Natural killer cell treated with Interleukin-12 subunit alpha and Interleukin-12 subunit beta and Interleukin-15 and Interleukin-18, amount 100 ng/mL, for 72 hours (primary cell): ENCODE measurements around the gene ARMC9. TPM values are rescaled to one million over a fixed set of nuclear protein-coding genes. Genes with fewer than 3 reads are reported as not detected.
A peak's percentile ranks its signal among the peaks of the same experiment; 100 is the strongest.

Source experiments
- ATAC-seq, 2 donors: fragments of 150-1000 bp; cut with Tn5 transposase in 1 of 2; sonication (Bioruptor Pico), chemical (Tn5 transposase) in 1 of 2; 2 replicates each; pipeline ENCODE4 v1.10.0; 2021
- DNase-seq: peaks from one replicate; pipeline ENCODE4 v3.0.0; 2022; ENCODE audit warnings: low spot score
- H3K27ac Mint-ChIP-seq, 2 donors: 1 replicate in 1 of 2; 2 replicates in 1 of 2; pipeline ENCODE4 v1.8.0; 2022; ENCODE audit warnings: mixed read lengths in 2 of 2, mild to moderate bottlenecking in 1 of 2, moderate library complexity in 1 of 2
- H3K27me3 Mint-ChIP-seq, 2 donors: 1 replicate in 1 of 2; 2 replicates in 1 of 2; pipeline ENCODE4 v1.8.0; 2022; ENCODE audit warnings: mixed read lengths in 2 of 2
- H3K36me3 Mint-ChIP-seq: one replicate; pipeline ENCODE4 v1.8.0; 2022; ENCODE audit warnings: mixed read lengths
- H3K4me1 Mint-ChIP-seq, 2 donors: 1 replicate in 1 of 2; 2 replicates in 1 of 2; pipeline ENCODE4 v1.8.0; 2022; ENCODE audit warnings: low read depth in 2 of 2, mixed read lengths in 2 of 2, mild to moderate bottlenecking in 1 of 2
- H3K4me3 Mint-ChIP-seq: one replicate; pipeline ENCODE4 v1.8.0; 2022; ENCODE audit warnings: mixed read lengths
- H3K9me3 Mint-ChIP-seq: 2 replicates; pipeline ENCODE4 v1.8.0; 2022; ENCODE audit warnings: mixed read lengths
- total RNA-seq, 2 donors: library from RNA; stranded (reverse); gene quantifications; one replicate each; pipeline ENCODE4 v1.2.3, GENCODE V29; 2022

ARMC9 gene
- total RNA-seq, 2 donors from 2014 or later = 2.5 to 4.8 TPM

DNA sequence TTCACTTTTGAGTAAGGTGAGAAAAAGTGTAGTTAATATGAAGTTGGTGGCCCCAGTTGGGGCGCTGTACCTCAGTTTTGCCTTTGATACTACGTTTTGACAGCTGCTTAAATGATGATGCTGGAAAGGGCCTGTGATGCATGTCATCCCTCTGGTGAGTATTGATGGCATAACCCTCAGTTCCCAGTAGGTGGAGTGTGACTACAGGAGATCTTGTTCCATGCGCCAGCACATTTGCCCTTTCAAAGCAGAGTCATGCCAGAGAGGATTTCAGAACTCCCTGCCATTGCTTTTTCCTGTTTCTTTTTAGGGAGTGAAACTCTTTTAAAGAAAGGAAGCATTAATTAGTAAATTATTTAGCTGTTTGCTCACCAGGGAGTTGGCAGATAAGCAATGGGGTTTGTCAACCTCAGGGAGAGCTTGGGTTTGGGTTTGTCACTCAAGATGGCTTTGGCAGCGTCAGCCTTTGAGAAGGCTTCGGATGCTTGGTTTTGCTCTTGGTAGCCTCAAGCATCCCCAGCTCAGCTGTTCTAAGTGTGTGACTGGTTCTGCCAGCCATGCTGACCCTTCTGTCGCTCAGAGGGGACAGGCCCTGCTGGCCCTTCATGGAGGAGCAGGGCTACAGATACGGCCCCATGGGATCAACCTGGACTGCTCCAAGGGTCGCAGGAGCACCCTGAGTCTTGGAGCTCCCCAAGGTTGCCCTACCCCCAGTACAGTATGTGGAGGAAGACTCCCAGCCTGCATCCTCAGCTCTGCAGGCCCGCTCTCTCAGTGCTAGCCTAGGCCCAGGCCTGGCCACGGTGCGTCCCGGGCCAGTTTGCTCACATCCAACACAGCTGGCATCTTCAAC lies 29.1 kb downstream of the ARMC9 start:
- Mint-ChIP-seq H3K4me1 (peaks cover under 1 to 2% of the 10 kb centered on the region in 2 donors), H3K9me3 (no peaks in the 10 kb centered on the region), H3K36me3 (no peaks in the 10 kb centered on the region), H3K27ac (no peak overlapping the region), H3K27me3 (no peaks in the 10 kb centered on the region), H3K4me3 (no peak overlapping the region)
- no peak for DNase-seq
- peak; percentile 82 to 87 for ATAC-seq

DNA sequence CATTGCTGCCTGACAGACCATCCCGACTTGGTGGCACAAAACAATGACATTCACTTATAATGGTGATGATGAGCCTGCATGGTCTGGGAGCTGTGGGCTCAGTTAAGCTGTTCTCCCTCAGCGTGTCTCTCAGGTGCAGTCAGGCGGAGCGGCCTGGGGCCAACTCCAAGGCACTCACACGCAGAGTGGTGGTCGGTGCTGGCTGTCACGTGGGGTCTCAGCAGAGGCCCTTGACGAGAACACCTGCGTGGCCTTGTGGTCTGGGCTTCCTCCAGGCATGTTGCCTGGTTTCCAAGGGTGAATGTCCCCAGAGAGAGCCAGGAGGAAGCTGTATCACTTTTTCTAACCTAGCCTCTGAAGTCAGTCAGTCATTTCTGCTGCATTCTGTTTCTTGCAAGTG lies 29.8 kb downstream of the ARMC9 start:
- H3K36me3 Mint-ChIP-seq = no peaks in the 10 kb centered on the region
- ATAC-seq (no peak), DNase-seq (no peak)
- no peaks in the 10 kb centered on the region for H3K4me1 Mint-ChIP-seq
- no peaks in the 10 kb centered on the region for H3K27me3 Mint-ChIP-seq
- H3K27ac Mint-ChIP-seq = no peak overlapping the region
- no peak overlapping the region for H3K4me3 Mint-ChIP-seq
- H3K9me3 Mint-ChIP-seq = no peaks in the 10 kb centered on the region

DNA sequence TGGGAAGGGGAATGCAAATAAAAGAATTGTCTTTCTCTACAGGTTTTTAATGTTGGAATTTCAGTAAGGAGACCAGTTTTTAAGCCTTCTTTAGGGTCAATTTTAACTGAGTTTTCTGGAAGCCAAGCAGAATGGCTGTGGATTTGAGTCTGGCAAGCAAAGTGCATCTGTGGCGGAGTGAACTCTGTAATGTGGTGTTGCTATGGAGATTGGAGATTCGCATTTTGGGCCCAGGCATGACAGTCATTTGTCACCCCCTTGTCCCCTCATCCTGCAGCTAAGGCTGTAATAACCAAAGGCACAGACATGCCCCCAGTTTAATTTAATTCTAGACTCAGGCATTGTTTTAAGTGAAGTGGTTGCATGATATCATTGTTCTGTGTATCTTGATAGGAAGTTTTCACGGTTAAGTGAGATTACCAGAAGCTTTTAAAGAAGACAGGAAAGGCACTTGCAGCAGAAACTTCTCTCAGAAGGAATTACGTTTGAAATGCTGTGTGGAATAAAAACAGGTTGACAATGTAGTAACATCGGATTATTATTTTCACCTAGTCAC lies 30.6 kb downstream of the ARMC9 start:
- no peaks in the 10 kb centered on the region for H3K36me3 Mint-ChIP-seq
- H3K27me3 Mint-ChIP-seq = no peaks in the 10 kb centered on the region
- no peak overlapping the region for H3K27ac Mint-ChIP-seq
- no peak for ATAC-seq
- H3K9me3 Mint-ChIP-seq = no peaks in the 10 kb centered on the region
- no peak overlapping the region for H3K4me3 Mint-ChIP-seq
- no peak for DNase-seq
- H3K4me1 Mint-ChIP-seq = no peaks in the 10 kb centered on the region

DNA sequence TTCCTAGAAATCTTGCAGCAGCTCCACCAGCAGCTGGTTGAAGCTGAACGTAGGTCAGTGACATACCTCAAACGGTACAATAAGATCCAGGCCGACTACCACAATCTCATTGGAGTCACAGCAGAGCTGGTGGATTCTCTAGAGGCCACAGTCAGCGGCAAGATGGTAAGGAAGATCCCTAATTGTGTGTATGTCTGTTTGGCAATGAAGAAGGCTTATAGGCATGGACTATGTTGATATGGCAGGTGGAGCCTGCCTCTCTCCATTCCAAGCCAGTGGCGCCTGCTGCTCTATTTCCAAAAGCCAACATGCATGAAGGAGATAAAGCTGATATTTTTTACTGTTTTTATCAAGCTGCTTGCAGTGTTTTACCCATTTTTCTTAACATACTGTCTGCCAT lies 36.8 kb downstream of the ARMC9 start:
- no peaks in the 10 kb centered on the region for H3K9me3 Mint-ChIP-seq
- no peaks in the 10 kb centered on the region for H3K27me3 Mint-ChIP-seq
- no peaks in the 10 kb centered on the region for H3K4me1 Mint-ChIP-seq
- no peak overlapping the region for H3K4me3 Mint-ChIP-seq
- no peak for DNase-seq
- no peak for ATAC-seq
- no peak overlapping the region for H3K27ac Mint-ChIP-seq
- H3K36me3 Mint-ChIP-seq = no peaks in the 10 kb centered on the region

DNA sequence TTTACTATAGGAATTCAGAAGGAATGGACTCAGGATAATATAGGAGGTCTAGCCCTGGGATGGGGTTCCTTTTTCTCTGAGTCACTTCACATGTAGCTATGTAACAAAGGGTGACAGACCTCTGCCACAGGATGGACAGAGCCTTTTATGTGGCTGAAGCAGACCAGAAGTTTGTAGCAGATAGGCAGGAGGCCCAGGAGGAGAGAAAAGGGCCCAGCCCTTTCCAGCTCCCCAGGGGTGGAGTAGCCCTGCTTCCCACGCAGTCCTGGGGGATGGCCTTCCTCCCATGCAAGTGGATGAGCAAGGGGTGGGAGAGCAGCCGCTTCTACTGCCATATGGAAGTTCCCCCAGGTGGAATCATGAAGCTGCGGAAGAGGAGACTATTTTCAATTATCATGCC lies 40.3 kb downstream of the ARMC9 start:
- ATAC-seq (no peak), DNase-seq (no peak)
- no peak overlapping the region for H3K4me3 Mint-ChIP-seq
- H3K4me1 Mint-ChIP-seq = no peaks in the 10 kb centered on the region
- no peaks in the 10 kb centered on the region for H3K36me3 Mint-ChIP-seq
- no peaks in the 10 kb centered on the region for H3K9me3 Mint-ChIP-seq
- no peak overlapping the region for H3K27ac Mint-ChIP-seq
- H3K27me3 Mint-ChIP-seq = no peaks in the 10 kb centered on the region

DNA sequence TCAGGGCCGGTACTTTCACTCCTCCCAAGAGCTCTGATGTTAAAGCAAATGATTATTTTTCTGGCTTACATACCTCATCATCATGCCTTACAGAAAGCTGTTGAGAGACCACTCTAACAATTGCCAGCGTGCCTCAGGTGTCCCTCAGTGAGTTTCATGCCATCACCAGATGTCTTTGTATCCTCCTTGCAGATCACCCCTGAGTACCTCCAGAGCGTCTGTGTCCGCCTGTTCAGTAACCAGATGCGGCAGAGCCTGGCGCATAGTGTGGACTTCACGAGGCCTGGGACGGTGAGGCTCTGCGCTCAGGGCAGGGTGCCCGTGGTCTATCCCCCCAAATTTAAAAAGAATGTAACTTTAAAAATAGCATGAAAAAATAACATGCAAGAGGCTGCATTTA lies 41.3 kb downstream of the ARMC9 start:
- no peak overlapping the region for H3K27ac Mint-ChIP-seq
- H3K4me1 Mint-ChIP-seq = no peaks in the 10 kb centered on the region
- no peaks in the 10 kb centered on the region for H3K27me3 Mint-ChIP-seq
- no peak for ATAC-seq
- H3K4me3 Mint-ChIP-seq = no peak overlapping the region
- H3K36me3 Mint-ChIP-seq = no peaks in the 10 kb centered on the region
- DNase-seq = no peak
- no peaks in the 10 kb centered on the region for H3K9me3 Mint-ChIP-seq

DNA sequence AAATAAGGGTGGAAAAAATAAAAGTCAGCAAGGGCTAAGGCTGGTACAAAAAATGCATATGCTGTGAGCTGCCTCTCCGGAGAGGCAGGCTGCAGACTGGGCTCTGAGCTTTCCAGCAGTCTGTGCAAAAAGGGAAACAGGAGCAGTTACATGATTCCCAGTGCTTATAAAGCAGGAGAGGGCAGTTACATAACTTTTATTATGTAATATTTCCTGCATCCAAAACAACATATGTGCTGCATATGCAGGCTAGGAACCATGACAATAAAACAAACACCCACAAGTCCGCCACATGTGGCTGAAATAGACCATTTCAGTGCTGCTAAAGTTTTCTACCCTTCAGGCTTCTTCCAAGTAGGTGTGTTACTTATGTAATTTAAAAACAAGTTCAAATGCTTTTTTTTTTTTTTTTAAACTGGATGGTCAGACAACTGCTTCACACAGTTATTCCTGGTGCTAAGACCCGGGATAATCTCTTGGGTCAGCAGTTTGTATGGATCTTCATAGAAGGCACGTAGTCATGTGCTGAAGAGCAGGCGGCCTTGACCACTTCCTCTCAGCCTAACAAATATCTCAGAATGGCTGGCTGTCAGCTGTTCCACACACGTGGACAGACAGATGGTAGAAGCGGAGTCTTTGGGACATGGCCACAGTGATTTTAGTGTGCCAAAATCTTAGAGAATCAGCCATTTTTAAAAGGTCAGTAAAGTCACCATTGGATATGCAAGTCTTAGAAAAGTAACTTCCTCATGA lies 43.5 kb downstream of the ARMC9 start:
- no peaks in the 10 kb centered on the region for H3K27me3 Mint-ChIP-seq
- no peaks in the 10 kb centered on the region for H3K36me3 Mint-ChIP-seq
- no peaks in the 10 kb centered on the region for H3K9me3 Mint-ChIP-seq
- H3K27ac Mint-ChIP-seq = no peak overlapping the region
- ATAC-seq (no peak), DNase-seq (no peak)
- H3K4me1 Mint-ChIP-seq = peaks cover 0 to 4% of the 10 kb centered on the region in 2 donors
- H3K4me3 Mint-ChIP-seq = no peak overlapping the region

DNA sequence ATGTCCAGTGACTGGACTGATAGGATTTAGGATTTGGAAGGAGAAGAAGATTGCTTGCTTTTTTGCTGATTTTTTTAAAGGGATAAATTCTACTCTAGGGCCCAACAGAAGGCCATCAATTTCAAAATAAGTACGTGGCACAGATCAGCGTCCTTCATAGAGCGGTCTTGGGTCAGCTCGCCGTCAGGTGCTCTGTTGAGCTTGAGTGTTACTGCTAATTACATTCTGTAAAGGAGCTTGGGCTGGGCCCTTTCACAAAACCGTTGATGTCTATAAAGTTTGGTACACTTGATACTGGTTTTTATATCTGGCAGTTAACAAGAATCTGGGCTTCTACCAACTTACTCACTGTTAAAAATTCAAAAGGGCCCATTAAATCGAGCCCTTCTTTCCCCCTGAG lies 45.4 kb downstream of the ARMC9 start:
- Mint-ChIP-seq H3K27ac (no peak overlapping the region), H3K9me3 (no peaks in the 10 kb centered on the region), H3K36me3 (no peaks in the 10 kb centered on the region), H3K27me3 (no peaks in the 10 kb centered on the region), H3K4me3 (no peak overlapping the region), H3K4me1 (peaks cover 0 to 4% of the 10 kb centered on the region in 2 donors)
- ATAC-seq (no peak), DNase-seq (no peak)

DNA sequence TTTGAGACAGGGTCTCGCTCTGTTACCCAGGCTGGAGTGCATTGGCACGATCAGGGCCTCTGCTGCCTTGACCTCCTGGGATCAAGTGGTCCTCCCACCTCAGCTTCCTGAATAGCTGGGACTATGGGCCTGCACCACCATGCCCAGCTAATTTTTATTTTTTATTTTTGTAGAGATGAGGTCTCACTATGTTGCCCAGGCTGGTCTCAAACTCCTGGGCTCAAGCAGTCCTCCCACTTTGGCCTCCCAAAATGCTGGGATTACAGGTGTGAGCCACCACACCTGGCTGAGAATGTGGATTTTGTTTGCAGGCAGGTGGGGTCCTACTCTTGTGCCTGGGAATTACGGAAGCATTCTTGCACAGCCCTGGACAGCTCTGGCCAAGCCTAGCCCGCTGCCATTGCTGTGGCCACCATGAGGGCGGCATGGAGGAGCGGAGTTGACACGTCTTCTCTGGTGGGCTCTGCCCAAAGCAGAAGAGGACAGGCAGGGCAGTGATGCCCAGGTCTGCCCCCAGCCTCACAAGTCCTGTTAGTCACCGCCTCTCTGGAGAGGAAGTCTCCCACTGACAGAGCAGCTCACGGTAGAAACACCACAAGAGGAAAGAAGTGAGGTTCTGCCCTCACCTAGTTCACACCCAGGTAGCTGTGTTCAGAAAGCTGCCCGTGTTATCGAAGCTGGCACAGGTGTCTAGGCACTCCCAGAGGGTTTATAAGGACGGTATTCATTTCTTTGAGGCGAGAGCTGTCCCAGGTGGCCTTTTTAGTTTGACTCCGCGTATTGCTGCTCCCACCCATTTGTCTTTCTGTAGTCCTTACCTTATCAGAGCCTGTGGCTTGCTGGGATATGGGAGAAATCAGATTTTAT lies 46.2 kb downstream of the ARMC9 start:
- H3K9me3 Mint-ChIP-seq = no peaks in the 10 kb centered on the region
- ATAC-seq = peak in 1 of 2 donors; percentile 31
- DNase-seq = no peak
- H3K27me3 Mint-ChIP-seq = no peaks in the 10 kb centered on the region
- no peak overlapping the region for H3K27ac Mint-ChIP-seq
- peaks cover 0 to 4% of the 10 kb centered on the region in 2 donors for H3K4me1 Mint-ChIP-seq
- no peak overlapping the region for H3K4me3 Mint-ChIP-seq
- no peaks in the 10 kb centered on the region for H3K36me3 Mint-ChIP-seq

DNA sequence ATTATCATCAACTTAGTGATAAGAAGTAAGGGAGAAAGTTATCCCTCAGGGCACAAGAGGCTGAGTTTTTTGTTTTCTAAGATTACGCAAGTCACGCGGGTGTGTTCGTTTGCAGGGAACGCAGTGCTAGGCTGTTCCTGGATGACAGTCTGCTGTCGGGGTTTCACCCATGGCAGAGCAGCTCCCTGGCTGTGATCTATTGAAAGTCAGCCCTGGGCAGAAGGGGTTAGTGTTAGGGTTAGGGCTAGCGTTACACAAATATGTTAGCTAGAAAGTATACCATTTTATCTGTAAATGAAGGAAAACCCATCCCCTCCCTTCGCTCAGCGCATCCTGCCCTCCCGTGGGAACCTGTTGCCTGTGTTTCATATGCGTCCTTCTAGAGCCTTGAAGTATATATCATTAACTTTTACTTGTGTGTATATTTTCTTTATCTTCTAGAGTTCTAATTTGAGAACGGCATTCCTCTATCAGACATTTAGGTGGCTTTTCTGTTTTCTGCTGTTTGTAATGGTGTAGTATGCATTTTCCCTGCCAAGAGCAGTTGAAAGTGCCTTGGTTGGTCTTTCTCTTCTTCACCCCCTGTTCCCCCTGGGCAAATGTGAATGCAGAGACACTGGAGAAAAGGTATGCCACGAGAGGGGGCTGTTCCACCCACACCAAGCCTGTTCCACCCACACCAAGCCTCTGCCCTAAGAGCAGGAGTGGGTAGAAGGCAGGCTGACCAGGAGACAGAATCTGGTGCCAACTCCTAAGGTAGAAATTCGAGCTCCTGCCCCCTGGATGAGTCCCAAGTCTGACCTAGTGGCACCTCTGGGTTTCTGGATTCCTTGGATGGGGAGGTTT lies 47.0 kb downstream of the ARMC9 start:
- ATAC-seq = no peak
- Mint-ChIP-seq H3K4me1 (peaks cover 0 to 4% of the 10 kb centered on the region in 2 donors), H3K27ac (no peak overlapping the region), H3K36me3 (no peaks in the 10 kb centered on the region), H3K27me3 (no peaks in the 10 kb centered on the region), H3K9me3 (no peaks in the 10 kb centered on the region), H3K4me3 (no peak overlapping the region)
- no peak for DNase-seq

DNA sequence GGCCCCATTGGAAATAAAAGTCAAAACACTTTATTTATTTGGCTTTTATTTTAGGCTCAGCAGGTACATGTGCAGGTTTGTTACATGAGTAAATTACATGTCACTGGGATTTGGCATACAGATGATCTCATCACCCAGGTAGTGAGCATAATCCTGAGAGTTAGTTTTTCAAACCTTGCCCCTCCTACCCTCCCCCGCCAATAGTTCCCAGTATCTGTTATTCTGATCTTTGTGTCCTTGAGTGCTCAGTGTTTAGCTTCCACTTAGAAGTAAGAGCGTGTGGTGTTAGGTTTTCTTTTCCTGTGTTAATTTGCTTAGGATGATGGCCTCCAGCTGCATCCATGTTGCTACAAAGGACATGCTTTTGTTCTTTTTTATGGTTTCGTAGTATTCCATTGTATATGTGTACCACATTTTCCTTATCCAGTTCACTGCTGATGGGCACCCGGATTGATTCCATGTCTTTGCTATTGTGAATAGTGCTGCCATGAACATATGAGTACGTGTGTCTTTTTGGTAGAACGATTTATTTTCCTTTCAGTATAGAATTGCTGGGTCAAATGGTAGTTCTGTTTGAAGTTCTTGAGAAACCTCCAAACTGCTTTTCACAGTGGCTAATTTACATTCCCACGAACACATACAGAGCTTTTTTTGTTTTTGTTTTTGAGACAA lies 47.9 kb downstream of the ARMC9 start:
- Mint-ChIP-seq H3K27me3 (no peaks in the 10 kb centered on the region), H3K36me3 (no peaks in the 10 kb centered on the region), H3K4me1 (peaks cover 0 to 4% of the 10 kb centered on the region in 2 donors), H3K9me3 (no peaks in the 10 kb centered on the region), H3K4me3 (no peak overlapping the region), H3K27ac (no peak overlapping the region)
- ATAC-seq (no peak), DNase-seq (no peak)

DNA sequence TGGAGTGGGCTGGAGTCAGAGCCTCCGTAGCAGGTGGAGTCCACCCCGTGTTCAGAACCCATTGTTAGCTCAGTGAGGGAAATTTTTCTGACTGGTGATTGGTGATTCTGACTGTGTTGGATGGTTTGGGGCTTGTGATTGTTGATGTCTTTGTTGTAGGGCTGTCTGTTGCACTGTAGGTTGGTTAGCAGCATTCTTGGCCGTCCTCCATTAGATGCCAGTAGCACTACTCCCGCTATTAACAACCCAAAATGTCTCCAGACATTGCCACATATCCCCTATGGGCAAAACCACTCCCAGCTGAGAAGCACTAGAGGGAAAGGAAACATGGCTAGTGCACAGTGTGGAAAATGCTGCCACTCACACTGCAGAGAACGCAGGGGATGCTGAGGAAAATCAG lies 51.7 kb downstream of the ARMC9 start:
- H3K27ac Mint-ChIP-seq = no peak overlapping the region
- DNase-seq = no peak
- H3K36me3 Mint-ChIP-seq = no peaks in the 10 kb centered on the region
- no peaks in the 10 kb centered on the region for H3K27me3 Mint-ChIP-seq
- H3K9me3 Mint-ChIP-seq = no peaks in the 10 kb centered on the region
- no peak overlapping the region for H3K4me3 Mint-ChIP-seq
- peaks cover 0 to 4% of the 10 kb centered on the region in 2 donors for H3K4me1 Mint-ChIP-seq
- ATAC-seq = no peak
